ENCODE measurements around the gene PLEKHA6. TPM values are rescaled to one million over a fixed set of nuclear protein-coding genes. Genes with fewer than 3 reads are reported as not detected.

PLEKHA6 gene
- total and polyA plus RNA-seq, 2 experiments from 2014 or later, result 2.8 to 6.2 TPM

GRCh38 chr1:204227996-204228785, 131.5 kb downstream of the PLEKHA6 start:
- Histone ChIP-seq H3K4me2 (no peak overlapping the region), H3K9me2 (ENCODE audit: insufficient read depth) (no peaks in the 10 kb centered on the region), H2AFZ (no peak overlapping the region), H3F3A (replicated peaks; ENCODE audit: low read depth) (no peaks in the 10 kb centered on the region), H3K36me3 (ENCODE audit: insufficient read depth) (no peaks in the 10 kb centered on the region), H4K20me1 (replicated peaks; ENCODE audit: insufficient read depth) (no peaks in the 10 kb centered on the region), H3K27ac (ENCODE audit: low read depth) (no peak overlapping the region), H3K79me2 (replicated peaks; ENCODE audit: insufficient read depth) (no peaks in the 10 kb centered on the region), H3K27me3 (ENCODE audit: insufficient read depth) (no peaks in the 10 kb centered on the region), H3K4me3 (no peak overlapping the region), H3K4me1 (ENCODE audit: insufficient read depth) (no peaks in the 10 kb centered on the region)
- Mint-ChIP-seq H3K4me3 (no peak overlapping the region), H3K27me3 (ENCODE audit: insufficient read depth, low read depth, poor library complexity) (peaks cover 4% of the 10 kb centered on the region), H3K27ac (no peak overlapping the region), H3K9me3 (no peaks in the 10 kb centered on the region), H3K36me3 (ENCODE audit: low read depth) (peaks cover 24% of the 10 kb centered on the region), H3K4me1 (peaks cover 12% of the 10 kb centered on the region)
- TF ChIP-seq CTCF (conservative IDR thresholded peaks at IDR 0.05; ENCODE audit: low read depth in 2 of 2) (no peak), ETS1 (IDR thresholded peaks at IDR 0.05) (no peak), EZH2 (IDR thresholded peaks at IDR 0.05; ENCODE audit: low read depth, unreplicated experiment) (no peak), ZNF462 (CRISPR knock-in tag; IDR thresholded peaks at IDR 0.05) (no peak), STAT1 (IDR thresholded peaks at IDR 0.05; ENCODE audit: unreplicated experiment) (no peak), REST (IDR thresholded peaks at IDR 0.05; ENCODE audit: unreplicated experiment) (no peak), NANOG (IDR thresholded peaks at IDR 0.05; ENCODE audit: borderline replicate concordance) (no peak), ZNF331 (CRISPR knock-in tag; IDR thresholded peaks at IDR 0.05; ENCODE audit: low read depth) (no peak), ZNF114 (CRISPR knock-in tag; IDR thresholded peaks at IDR 0.05) (no peak), POLR2AphosphoS5 (IDR thresholded peaks at IDR 0.05; ENCODE audit: low read depth) (no peak), EZH2phosphoT487 (IDR thresholded peaks at IDR 0.05; ENCODE audit: unreplicated experiment) (no peak), CREB1 (CRISPR knock-in tag; IDR thresholded peaks at IDR 0.05; ENCODE audit: low read depth) (no peak)
- ATAC-seq (no peak), DNase-seq (ENCODE audit: low spot score) (no peak)

Measured in GM23338 (cell line).